HUES64 (cell line): Measurements from ENCODE around the gene GREB1L.

ENCODE experiments used
- H3K27ac ChIP-seq: 2 replicates; pipeline ENCODE4 v1.7.0; 2013; ENCODE audit warnings: low read depth, low read length, inconsistent platforms
- H3K27me3 ChIP-seq: 2 replicates; pipeline ENCODE4 v1.6.1; 2013; ENCODE audit warnings: mild to moderate bottlenecking, low read length; ENCODE audit not compliant: insufficient read depth
- H3K36me3 ChIP-seq: 2 replicates; pipeline ENCODE4 v1.6.1; 2013; ENCODE audit warnings: mild to moderate bottlenecking, low read length; ENCODE audit not compliant: insufficient read depth
- H3K4me1 ChIP-seq: 2 replicates; pipeline ENCODE4 v1.6.1; 2013; ENCODE audit warnings: mild to moderate bottlenecking, low read length, moderate library complexity; ENCODE audit not compliant: insufficient read depth
- H3K4me3 ChIP-seq: 2 replicates; pipeline ENCODE4 v1.5.1; 2013; ENCODE audit warnings: mild to moderate bottlenecking, low read length, moderate library complexity
- H3K9ac ChIP-seq: 2 replicates; pipeline ENCODE4 v1.6.1; 2013; ENCODE audit warnings: mild to moderate bottlenecking, low read depth, low read length
- H3K9me3 ChIP-seq: 2 replicates; pipeline ENCODE4 v1.6.1; 2013; ENCODE audit warnings: low read depth, low read length; ENCODE audit not compliant: insufficient read depth
- WGBS: fragments of 150-250, 120-280 bp; methylation state at CpG from one replicate; pipeline ENCODE4 v1.1.7; 2013; ENCODE audit warnings: missing lambda C conversion rate; 5-methylcytosine and 5-hydroxymethylcytosine counted together

The GREB1L gene

DNA sequence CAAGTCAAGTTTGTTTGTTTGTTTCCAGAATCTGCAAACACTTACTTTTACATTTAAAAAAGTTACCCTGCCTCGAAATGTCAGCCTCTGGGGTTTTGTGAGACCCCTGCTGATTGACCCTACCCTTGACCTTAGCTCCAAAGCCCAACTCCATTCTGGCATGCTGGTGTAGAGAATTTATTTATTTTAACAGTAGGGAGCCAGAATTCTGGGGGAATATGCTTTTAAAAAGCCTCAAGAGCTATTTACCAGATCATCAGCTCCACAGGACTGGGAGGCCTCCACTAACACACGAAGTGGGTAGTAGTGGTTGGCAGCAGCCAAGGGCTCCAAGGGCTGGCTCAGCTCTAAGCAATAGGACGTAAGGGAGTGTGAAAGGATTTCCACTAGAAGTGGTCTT, 23.2 kb upstream of the GREB1L start:
- H3K9ac ChIP-seq = no peak overlapping the region
- 12% methylated on average over 3 of the region's 3 CpGs for WGBS
- no peaks in the 10 kb centered on the region for H3K9me3 ChIP-seq
- H3K27ac ChIP-seq = no peak overlapping the region
- no peak overlapping the region for H3K4me3 ChIP-seq
- peaks cover 58% of the 10 kb centered on the region for H3K27me3 ChIP-seq
- no peaks in the 10 kb centered on the region for H3K36me3 ChIP-seq
- peaks cover 9% of the 10 kb centered on the region; the same call in 1 of the 2 replicates for H3K4me1 ChIP-seq

DNA sequence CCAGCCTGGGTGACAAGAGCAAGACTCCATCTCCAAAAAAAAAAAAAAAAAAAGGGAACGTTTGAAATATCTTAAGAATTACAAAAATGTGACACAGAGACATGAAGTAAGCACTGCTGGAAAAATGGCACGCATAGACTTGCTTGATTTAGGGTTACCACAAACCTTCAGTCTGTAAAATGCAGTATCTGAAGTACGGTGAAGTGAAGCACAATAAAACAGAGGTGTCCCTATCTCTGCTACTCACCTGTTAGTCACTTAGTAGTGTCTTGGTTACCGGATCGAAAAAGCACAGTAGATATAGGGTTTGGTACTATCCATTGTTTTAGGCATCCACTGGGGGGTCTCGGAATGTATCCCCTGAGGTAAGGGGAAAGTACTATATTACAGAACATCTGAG, 11.6 kb upstream of the GREB1L start:
- H3K27ac ChIP-seq = no peak overlapping the region
- no peaks in the 10 kb centered on the region for H3K4me1 ChIP-seq
- no peak overlapping the region for H3K4me3 ChIP-seq
- H3K27me3 ChIP-seq = no peaks in the 10 kb centered on the region; the same call in 1 of the 2 replicates
- no peaks in the 10 kb centered on the region for H3K36me3 ChIP-seq
- H3K9me3 ChIP-seq = no peaks in the 10 kb centered on the region
- H3K9ac ChIP-seq = no peak overlapping the region
- 82% methylated on average over 6 of the region's 6 CpGs for WGBS

DNA sequence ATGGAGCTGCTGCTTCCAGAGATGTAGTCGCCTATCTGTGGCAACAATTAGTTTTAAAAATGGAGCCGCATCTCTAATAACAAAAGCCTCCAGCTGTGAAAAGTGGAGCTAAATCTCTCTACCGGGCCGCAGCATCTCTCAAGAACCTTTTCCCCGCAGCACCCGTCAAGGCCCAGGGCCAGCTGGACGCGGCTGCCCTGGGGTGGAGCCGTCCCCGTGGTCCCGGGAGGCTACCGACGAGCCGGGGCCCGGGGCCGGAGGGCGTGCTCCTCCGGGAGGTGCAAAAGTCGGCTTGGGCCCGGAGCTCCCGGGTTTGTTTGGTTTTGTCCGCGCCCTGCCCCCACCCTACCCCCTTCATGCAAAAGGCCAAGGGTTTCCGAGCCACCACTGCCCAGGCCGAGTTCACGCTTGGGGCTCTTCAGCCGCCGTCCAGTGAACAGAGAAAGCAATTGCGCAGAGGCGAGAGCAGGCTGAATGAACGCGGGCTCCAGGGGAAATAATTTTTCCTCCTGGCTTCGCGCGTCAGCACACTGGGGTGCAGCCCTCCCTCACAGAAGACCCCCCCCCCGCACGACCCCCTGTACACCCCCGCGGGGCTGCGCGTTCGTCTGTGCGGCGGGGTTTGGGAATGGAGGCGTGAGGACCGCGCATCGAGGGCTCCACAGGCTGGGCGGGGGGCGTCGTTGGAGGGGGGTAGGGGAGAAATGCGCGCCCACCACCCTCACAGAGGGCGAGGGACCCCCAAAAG, 557 bp upstream of the GREB1L start:
- 1% methylated on average over 42 of the region's 54 CpGs for WGBS

DNA sequence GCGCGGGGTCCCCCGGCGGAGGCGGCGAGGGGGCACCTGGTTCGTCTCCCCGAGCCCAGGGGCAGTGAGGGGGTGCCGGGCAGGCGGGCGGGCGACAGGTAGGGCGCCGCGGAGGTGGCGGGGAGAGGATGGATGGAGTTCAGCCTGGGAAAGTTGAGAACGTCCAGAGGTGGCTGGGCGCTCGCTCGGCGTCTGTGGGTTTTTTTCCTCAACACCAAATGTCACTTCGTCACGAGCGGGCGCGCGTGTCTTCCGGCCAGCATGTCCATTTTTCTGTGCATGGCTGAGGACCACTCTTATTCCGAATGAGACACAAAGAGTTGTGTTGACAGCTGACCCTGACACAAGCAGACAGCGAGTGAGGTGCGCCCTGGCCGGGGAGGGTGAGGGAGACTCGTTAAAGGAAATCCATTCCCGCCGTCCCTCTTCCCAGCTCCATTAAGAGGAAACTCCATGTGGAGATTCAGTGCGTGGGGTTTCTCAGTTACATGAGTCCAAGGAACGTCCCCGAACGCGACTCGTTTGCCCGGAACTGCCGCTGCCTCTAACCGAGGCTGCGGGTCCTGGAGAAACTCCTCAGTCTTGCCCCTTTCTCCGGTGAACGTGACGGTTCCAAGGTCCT, 859 bp downstream of the GREB1L start:
- WGBS = under 1% methylated on average over 48 of the region's 48 CpGs
- peak overlapping the region; percentile 71 for H3K4me3 ChIP-seq
- peaks cover 26% of the 10 kb centered on the region; the same call in 1 of the 2 replicates for H3K4me1 ChIP-seq
- no peaks in the 10 kb centered on the region for H3K9me3 ChIP-seq
- H3K27ac ChIP-seq = no peak overlapping the region
- peaks cover 83% of the 10 kb centered on the region for H3K27me3 ChIP-seq
- H3K9ac ChIP-seq = peak overlapping the region; percentile 57; the same call in 1 of the 2 replicates
- H3K36me3 ChIP-seq = no peaks in the 10 kb centered on the region

More for the DNA sequence above, 557 bp upstream of the GREB1L start:
- H3K9me3 ChIP-seq = no peaks in the 10 kb centered on the region
- peaks cover 81% of the 10 kb centered on the region for H3K27me3 ChIP-seq
- H3K36me3 ChIP-seq = no peaks in the 10 kb centered on the region
- H3K4me3 ChIP-seq = peak overlapping the region; percentile 52
- peak overlapping the region; percentile 41; the same call in 1 of the 2 replicates for H3K9ac ChIP-seq
- peak overlapping the region; percentile 52; the same call in 1 of the 2 replicates for H3K27ac ChIP-seq
- H3K4me1 ChIP-seq = peaks cover 23% of the 10 kb centered on the region; the same call in 1 of the 2 replicates

DNA sequence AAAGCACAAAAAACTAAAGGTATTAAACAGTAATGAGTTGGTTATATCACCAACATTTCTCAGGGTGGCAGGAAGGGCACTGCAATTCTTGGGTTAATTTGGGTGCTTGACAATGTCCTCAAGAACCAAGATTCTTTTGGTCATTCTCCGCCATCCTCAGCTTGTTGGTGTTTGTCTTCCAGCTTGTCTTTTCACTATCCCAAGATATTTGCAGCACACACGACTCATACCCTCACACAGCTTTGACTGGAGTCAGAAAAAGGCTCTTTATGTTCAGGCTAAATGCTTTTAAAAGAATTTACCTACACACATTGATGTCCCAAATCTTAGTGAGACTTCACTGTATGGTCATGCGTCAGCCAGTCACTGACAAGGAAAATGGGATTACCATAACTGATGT, 12.5 kb downstream of the GREB1L start:
- no peak overlapping the region for H3K9ac ChIP-seq

DNA sequence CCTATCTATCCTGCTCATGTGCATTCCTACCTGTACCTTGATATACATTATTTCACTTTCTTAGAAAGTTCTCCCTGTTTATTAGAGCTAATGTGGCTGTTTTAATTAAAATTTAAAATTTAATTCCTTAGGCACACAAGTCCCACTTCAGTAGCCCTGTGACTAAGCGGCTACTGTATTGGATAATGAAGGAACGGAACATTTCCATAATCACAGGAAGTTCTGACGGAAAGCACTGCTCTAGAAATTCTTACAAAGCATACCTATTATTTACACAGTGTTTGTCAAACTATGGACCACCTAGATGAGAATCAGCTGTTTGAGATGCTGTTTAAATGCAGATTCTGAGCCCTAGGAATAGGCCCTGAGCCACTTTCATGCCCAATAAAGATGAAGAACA, 13.2 kb downstream of the GREB1L start:
- no peaks in the 10 kb centered on the region for H3K27me3 ChIP-seq
- no peak overlapping the region for H3K27ac ChIP-seq
- no peaks in the 10 kb centered on the region for H3K36me3 ChIP-seq
- H3K4me1 ChIP-seq = peaks cover 47% of the 10 kb centered on the region
- no peak overlapping the region for H3K9ac ChIP-seq
- H3K9me3 ChIP-seq = no peaks in the 10 kb centered on the region
- no peak overlapping the region for H3K4me3 ChIP-seq
- WGBS = 89% methylated on average over 3 of the region's 3 CpGs

More for the DNA sequence above, 12.5 kb downstream of the GREB1L start:
- 87% methylated on average over 3 of the region's 3 CpGs for WGBS
- Histone ChIP-seq H3K9me3 (no peaks in the 10 kb centered on the region), H3K4me3 (no peak overlapping the region), H3K4me1 (peaks cover 41% of the 10 kb centered on the region; the same call in 1 of the 2 replicates), H3K27ac (no peak overlapping the region), H3K27me3 (no peaks in the 10 kb centered on the region), H3K36me3 (no peaks in the 10 kb centered on the region)

DNA sequence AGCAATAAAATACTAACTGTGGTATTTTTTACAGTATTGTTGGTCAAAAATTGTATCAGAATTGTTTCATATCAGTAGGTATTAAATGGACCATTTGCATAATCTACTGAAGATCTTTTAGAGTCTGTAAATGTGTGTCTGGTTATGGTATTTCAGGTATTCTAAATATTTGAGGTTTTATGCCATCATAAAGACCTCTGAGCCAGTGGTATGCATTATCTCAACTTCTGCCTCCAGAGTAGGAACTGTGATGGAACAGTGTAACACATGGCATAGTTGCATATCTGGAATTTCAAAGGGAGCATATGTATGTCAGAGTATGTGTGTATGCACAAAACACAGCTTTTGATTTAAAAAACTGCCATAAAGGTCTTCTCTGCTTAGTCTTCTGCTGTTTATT, 15.4 kb downstream of the GREB1L start:
- Histone ChIP-seq H3K27me3 (no peaks in the 10 kb centered on the region), H3K4me3 (no peak overlapping the region), H3K36me3 (no peaks in the 10 kb centered on the region), H3K9ac (no peak overlapping the region), H3K27ac (no peak overlapping the region), H3K4me1 (peaks cover 69% of the 10 kb centered on the region), H3K9me3 (no peaks in the 10 kb centered on the region)

DNA sequence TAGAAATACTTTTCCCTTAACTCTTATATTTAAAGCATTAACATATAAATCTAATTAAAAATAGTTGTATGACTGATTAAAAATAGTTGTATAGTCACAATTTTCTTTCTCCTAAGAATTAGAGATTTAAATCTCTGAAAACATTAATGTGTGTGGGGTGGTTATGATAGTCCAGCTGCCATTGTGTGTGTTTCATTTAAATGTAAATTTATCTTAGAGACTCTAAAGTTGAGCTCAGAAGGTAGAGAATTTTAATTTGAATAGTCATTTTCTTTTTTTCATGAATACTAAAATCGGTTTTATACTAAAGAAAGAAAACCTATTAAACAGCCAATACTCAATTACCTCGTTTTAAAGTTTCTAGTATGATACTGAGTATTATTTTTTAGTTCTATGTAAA, 18.6 kb downstream of the GREB1L start:
- H3K9me3 ChIP-seq = no peaks in the 10 kb centered on the region
- peak overlapping the region; percentile 31; the same call in 1 of the 2 replicates for H3K27ac ChIP-seq
- no peaks in the 10 kb centered on the region for H3K36me3 ChIP-seq
- peaks cover 90% of the 10 kb centered on the region for H3K4me1 ChIP-seq
- no peaks in the 10 kb centered on the region for H3K27me3 ChIP-seq
- no CpG with 5 or more reads among the region's 2 CpGs for WGBS
- peak overlapping the region; percentile 11; the same call in 1 of the 2 replicates for H3K9ac ChIP-seq
- no peak overlapping the region for H3K4me3 ChIP-seq

DNA sequence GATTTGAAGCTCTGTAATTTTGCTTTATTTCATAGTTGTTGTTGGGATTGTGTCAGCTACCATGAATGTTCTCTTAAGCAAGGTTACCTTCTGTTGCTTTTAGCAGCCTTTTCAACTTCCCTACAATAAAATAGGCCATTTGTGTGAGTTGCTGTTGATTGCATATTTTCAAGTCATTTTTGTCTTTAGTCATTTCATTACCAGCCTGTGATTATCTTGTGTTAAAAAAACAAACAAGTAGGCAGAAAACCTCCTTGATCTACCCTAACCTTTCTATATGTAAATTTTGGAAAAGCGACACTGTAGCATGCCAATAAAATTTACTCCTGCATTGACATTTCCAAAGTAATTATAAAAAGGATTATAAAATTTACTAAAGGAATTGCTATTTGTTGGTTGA, 19.3 kb downstream of the GREB1L start:
- Histone ChIP-seq H3K4me3 (no peak overlapping the region), H3K36me3 (no peaks in the 10 kb centered on the region), H3K27me3 (no peaks in the 10 kb centered on the region), H3K9me3 (no peaks in the 10 kb centered on the region), H3K4me1 (peaks cover 91% of the 10 kb centered on the region), H3K27ac (peak overlapping the region; percentile 47), H3K9ac (peak overlapping the region; percentile 11; the same call in 1 of the 2 replicates)
- WGBS = 60% methylated on average over 1 of the region's 1 CpG

DNA sequence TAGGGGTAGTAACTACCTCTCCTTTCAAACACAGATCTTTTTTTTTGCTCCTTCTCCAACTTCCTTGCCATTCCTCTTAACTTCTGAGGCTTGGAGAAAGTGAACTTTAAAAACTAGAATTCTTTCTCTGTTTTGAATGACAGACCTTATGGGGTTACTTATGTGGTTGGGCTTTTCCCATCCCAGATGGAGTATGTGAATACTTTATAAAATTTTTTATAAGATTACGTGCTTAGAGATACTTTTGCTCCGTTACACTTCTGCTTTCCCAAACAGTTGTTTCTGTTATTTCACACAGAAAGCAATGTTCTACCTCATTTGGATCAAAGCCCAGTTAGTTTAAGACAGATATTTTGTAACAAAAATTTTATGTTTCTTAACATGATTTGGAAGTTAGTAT, 20.2 kb downstream of the GREB1L start:
- peak overlapping the region; percentile 28; the same call in 1 of the 2 replicates for H3K9ac ChIP-seq
- H3K27me3 ChIP-seq = no peaks in the 10 kb centered on the region
- H3K9me3 ChIP-seq = no peaks in the 10 kb centered on the region
- peak overlapping the region; percentile 29; the same call in 1 of the 2 replicates for H3K27ac ChIP-seq
- H3K4me3 ChIP-seq = no peak overlapping the region
- peaks cover 93% of the 10 kb centered on the region for H3K4me1 ChIP-seq
- WGBS = 100% methylated on average over 2 of the region's 2 CpGs
- no peaks in the 10 kb centered on the region for H3K36me3 ChIP-seq

DNA sequence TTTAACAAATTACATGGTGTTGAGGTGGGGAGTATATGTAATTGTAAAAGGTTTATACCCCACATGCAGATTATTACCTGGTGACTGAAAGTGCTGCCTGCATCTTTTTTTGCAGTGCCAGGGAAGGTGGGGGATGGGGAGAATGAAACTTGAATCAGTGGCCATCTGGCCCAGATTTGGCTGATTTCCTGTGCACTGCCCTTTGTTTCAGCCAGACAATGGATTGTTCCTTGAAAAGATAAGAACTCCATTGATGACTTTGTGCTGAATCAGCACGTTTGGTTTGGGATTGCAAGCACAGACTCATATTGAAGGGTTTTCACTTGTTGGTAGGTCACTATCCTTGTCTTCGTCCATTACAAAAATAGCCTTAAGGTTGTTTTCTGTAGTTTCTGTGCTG, 20.9 kb downstream of the GREB1L start:
- Histone ChIP-seq H3K4me1 (peaks cover 86% of the 10 kb centered on the region), H3K9ac (peak overlapping the region; percentile 30; the same call in 1 of the 2 replicates), H3K27ac (peak overlapping the region; percentile 78), H3K27me3 (no peaks in the 10 kb centered on the region), H3K9me3 (no peaks in the 10 kb centered on the region), H3K4me3 (peak overlapping the region; percentile 3; the same call in 1 of the 2 replicates), H3K36me3 (no peaks in the 10 kb centered on the region)
- 65% methylated on average over 2 of the region's 2 CpGs for WGBS
